Immature natural killer cell (primary cell): Measurements from ENCODE around the gene KLRB1. TPM values are rescaled to one million over a fixed set of nuclear protein-coding genes. Genes with fewer than 3 reads are reported as not detected.
A peak's percentile ranks its signal among the peaks of the same experiment; 100 is the strongest.
"Not testable (repeated sequence)": the region's sequence is repeated elsewhere in the genome, so short reads cannot be mapped to it uniquely, and the experiment has no call there.

Source experiments
- DNase-seq, 3 donors: peaks; one replicate each; pipeline ENCODE4 v3.0.0; 2022; ENCODE audit warnings: mixed read lengths in 1 of 3
- H3K27ac Mint-ChIP-seq, 6 donors: one replicate each; pipeline ENCODE4 v1.8.0; 2020; ENCODE audit warnings: mixed read lengths in 6 of 6, mild to moderate bottlenecking in 5 of 6, inconsistent platforms in 4 of 6, moderate library complexity in 3 of 6
- H3K27me3 Mint-ChIP-seq, 3 donors: one replicate each; pipeline ENCODE4 v1.8.0; 2020 to 2021; ENCODE audit warnings: low read depth in 3 of 3, mild to moderate bottlenecking in 3 of 3, mixed read lengths in 3 of 3, moderate library complexity in 3 of 3, inconsistent platforms in 1 of 3
- H3K36me3 Mint-ChIP-seq, 3 donors: one replicate each; pipeline ENCODE4 v1.8.0; 2020; ENCODE audit warnings: mixed read lengths in 3 of 3, inconsistent platforms in 2 of 3, mild to moderate bottlenecking in 2 of 3
- H3K4me1 Mint-ChIP-seq, 2 donors: one replicate each; pipeline ENCODE4 v1.8.0; 2020; ENCODE audit warnings: inconsistent platforms in 2 of 2, mild to moderate bottlenecking in 2 of 2, mixed read lengths in 2 of 2, moderate library complexity in 1 of 2
- H3K4me3 Mint-ChIP-seq, 5 donors: one replicate each; pipeline ENCODE4 v1.8.0; 2020; ENCODE audit warnings: mild to moderate bottlenecking in 5 of 5, mixed read lengths in 5 of 5, inconsistent platforms in 3 of 5, moderate library complexity in 3 of 5
- H3K9me3 Mint-ChIP-seq, 6 donors: one replicate each; pipeline ENCODE4 v1.8.0; 2020; ENCODE audit warnings: mild to moderate bottlenecking in 6 of 6, mixed read lengths in 6 of 6, inconsistent platforms in 4 of 6, moderate library complexity in 3 of 6
- polyA plus RNA-seq, 3 donors: library from polyadenylated mRNA; unstranded; fragments of 300-500 nt; fragmentation: Illumina TruSeq; gene quantifications; one replicate each; pipeline ENCODE4 v1.2.3, GENCODE V29; 2021

Gene KLRB1
- polyA plus RNA-seq, 3 donors from 2014 or later, result 303 to 351 (median 347) TPM

- peaks cover 12 to 20% of the 10 kb centered on the region in 2 donors for H3K4me1 Mint-ChIP-seq
- not testable (repeated sequence) for H3K27me3 Mint-ChIP-seq, H3K9me3 Mint-ChIP-seq, H3K36me3 Mint-ChIP-seq
- H3K27ac Mint-ChIP-seq, result peak overlapping the region; percentile 43 to 72 (median 62)
- H3K4me3 Mint-ChIP-seq, result peak overlapping the region in 4 of 5 donors; percentile 8 to 48 (median 38)
- DNase-seq, result peak; percentile 18 to 55 (median 29)
Measured at GRCh38 chr12:9564418-9564817, 43.3 kb downstream of the KLRB1 start.

DNA sequence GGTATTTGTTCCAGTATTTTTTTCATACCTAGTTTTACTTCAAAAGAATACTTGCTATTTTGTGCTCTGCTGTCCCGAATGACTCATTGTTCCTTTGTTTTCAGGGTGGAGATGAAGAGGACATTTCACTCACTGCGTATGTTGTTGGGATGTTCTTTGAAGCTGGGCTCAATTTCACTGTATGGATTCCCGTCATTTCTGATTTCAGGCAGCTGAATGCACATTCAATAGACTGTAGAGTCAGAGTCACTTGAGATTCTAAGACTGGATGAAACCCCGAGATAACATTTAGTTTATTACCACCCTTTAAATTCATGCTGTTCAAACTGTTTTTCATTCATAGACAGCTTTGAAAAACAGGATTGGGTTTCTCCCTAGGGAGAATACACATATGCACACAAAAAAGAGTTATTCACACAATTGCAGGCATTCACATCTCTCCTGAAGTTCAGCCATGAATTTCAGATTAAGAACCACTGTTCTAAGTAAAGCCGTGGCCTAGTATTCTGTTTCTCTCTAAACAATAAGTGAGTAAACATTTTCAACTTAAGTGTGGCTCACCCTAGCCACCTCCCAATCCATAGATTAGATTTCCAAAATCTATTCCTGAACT, 44.8 kb downstream of the KLRB1 start:
- not testable (repeated sequence) for H3K36me3 Mint-ChIP-seq, H3K27ac Mint-ChIP-seq, H3K9me3 Mint-ChIP-seq, H3K27me3 Mint-ChIP-seq, H3K4me3 Mint-ChIP-seq, DNase-seq
- H3K4me1 Mint-ChIP-seq, result peaks cover 12 to 20% of the 10 kb centered on the region in 2 donors

DNA sequence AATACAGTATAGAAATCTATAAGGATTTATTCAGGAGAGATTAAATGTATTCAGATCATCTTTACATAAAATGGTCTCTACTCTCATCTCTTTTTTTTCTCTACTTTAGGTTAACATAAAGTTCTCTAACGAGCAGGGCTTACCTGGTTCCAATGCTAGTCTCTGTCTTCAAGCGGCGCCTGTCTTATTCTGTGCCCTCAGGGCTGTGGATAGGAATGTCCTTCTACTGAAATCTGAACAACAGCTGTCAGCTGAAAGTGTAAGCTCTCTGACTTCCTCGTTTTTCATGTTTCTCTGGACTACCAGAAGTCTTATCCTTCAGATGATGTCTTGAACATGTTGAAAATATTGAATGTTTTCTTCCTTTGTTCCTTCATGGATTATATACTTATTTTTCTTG, 62.2 kb downstream of the KLRB1 start:
- DNase-seq, H3K27ac Mint-ChIP-seq, H3K27me3 Mint-ChIP-seq, H3K4me3 Mint-ChIP-seq, H3K9me3 Mint-ChIP-seq, H3K4me1 Mint-ChIP-seq, H3K36me3 Mint-ChIP-seq: not testable (repeated sequence)

Other genes with a start within 250 kb of the KLRB1 start
- 10 to 100 TPM; 37.7 to 57.3 (median 38.7) TPM for gene CLEC2D, start 61.8 kb upstream of the KLRB1 start, polyA plus RNA-seq
- gene CLECL1, start 125.2 kb upstream of the KLRB1 start, polyA plus RNA-seq, result 1 to 10 TPM in 2 of 3 donors, not detected in 1; 1.2 to 3.5 TPM
- 100 to 1,000 TPM; 142 to 434 (median 240) TPM for gene CD69, start 153.0 kb upstream of the KLRB1 start, polyA plus RNA-seq
- gene KLRF1, start 219.6 kb upstream of the KLRB1 start, polyA plus RNA-seq, result 1,000 to 10,000 TPM; 1,026 to 1,807 (median 1,127) TPM